Right lobe of liver (tissue), 6 donors: ENCODE results near the gene CHN2. TPM values are rescaled to one million over a fixed set of nuclear protein-coding genes. Genes with fewer than 3 reads are reported as not detected.

ENCODE experiments used
- ATAC-seq, 4 donors: fragments of 200-7000 bp; cut with Tn5 transposase; one replicate each; pipeline ENCODE4 v1.9.1; 2020; ENCODE audit warnings: mild to moderate bottlenecking in 4 of 4, moderate library complexity in 4 of 4
- DNase-seq, 3 donors: peaks; one replicate each; pipeline ENCODE4 v3.0.0-alpha.2; 2020
- H3K27ac ChIP-seq, 3 donors: fragments of 200-600 bp; one replicate each; pipeline ENCODE4 v1.8.0; 2022
- H3K27me3 ChIP-seq, 2 donors: fragments of 200-600 bp; one replicate each; pipeline ENCODE4 v1.8.0; 2022
- H3K36me3 ChIP-seq, 4 donors: fragments of 200-600 bp; sonication (generic) in 1 of 4; one replicate each; pipeline versions ENCODE4 v1.5.1 to v1.8.0; 2017 to 2022; ENCODE audit warnings: control low read depth in 1 of 4
- H3K4me1 ChIP-seq, 4 donors: fragments of 200-600 bp; sonication (generic) in 1 of 4; one replicate each; pipeline versions ENCODE4 v1.5.1 to v1.8.0; 2017 to 2022; ENCODE audit warnings: control low read depth in 1 of 4
- H3K4me3 ChIP-seq, 3 donors: fragments of 200-600 bp; one replicate each; pipeline ENCODE4 v1.8.0; 2022
- H3K9me3 ChIP-seq, 4 donors: fragments of 200-600 bp; sonication (generic) in 1 of 4; one replicate each; pipeline versions ENCODE4 v1.5.1 to v1.8.0; 2017 to 2022; ENCODE audit warnings: control low read depth in 1 of 4
- POLR2A ChIP-seq: fragments of 450-650 bp; IDR thresholded peaks from one replicate; pipeline ENCODE4 v1.6.1; 2017; ENCODE audit warnings: antibody characterized with exemption, mild to moderate bottlenecking
- WGBS: methylation state at CpG from one replicate; pipeline ENCODE4 v1.1.6; 2018; ENCODE audit warnings: low coverage, low lambda C conversion rate; ENCODE audit not compliant: insufficient coverage; ENCODE audit errors: missing lambda C conversion rate; 5-methylcytosine and 5-hydroxymethylcytosine counted together
- intact Hi-C, 2 donors: fragments of 100-400 bp; cut with DNase I; formaldehyde crosslinking; loops; one replicate each; pipeline versions ENCODE4 v1.11.2 to v1.14.1; 2022
- total RNA-seq, 6 experiments: library from RNA; depleted of rRNA in 2 of 6; stranded (reverse); fragments of >200 nt in 2 of 6; fragmentation: NEBNext Ultra II Directional in 3 of 6; extraction: Animal tissue kit (Norgen Biotek cat#: 25700) in 3 of 6; gene quantifications; one replicate each; pipeline versions ENCODE4 v1.1.0 to v1.2.4, GENCODE V29; 2016 to 2023
- TF ChIP-seq, protein P1 (sequence below), 4 donors: fragments of 200-600 bp in 3 of 4; fragments of 450-650 bp in 1 of 4; IDR thresholded peaks; one replicate each; pipeline versions ENCODE4 v1.5.1 to v1.8.0; 2016 to 2022; ENCODE audit warnings: antibody characterized with exemption in 4 of 4, mild to moderate bottlenecking in 2 of 4
- donor health status: DM: no; HTN: yes; CAD: no.
- donor health status: DM: no; HTN: no; CAD: no.
- donor health status: DM: no; HTN: no; CAD: no.
- donor health status: DM: no; HTN: yes; CAD: no.
- donor health status: DM: no; HTN: yes; CAD: no.

The CHN2 gene
- total RNA-seq, 6 experiments from 2014 or later, result 20.1 to 57.7 (median 31.5) TPM

DNA sequence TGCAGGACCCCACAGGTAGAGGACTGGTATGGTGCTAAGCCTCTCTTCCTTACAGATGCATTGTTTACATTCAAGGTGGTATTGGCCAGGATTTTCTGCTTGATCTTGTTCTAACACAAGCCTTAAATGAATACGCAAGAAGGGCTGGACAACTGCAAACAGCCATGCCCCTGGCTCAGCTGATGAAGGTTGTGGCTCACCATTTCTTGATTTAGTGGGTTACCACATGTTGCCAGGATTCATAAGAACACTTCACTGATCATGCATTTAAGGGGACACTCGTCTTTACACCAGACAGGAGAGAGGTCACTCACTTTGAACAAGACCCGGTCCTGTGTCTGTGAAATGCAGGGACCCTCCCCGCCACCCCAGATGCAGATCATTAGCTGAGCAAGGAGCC is 82.2 kb downstream of the CHN2 start:
- no peak for ATAC-seq
- Histone ChIP-seq H3K27me3 (no peaks in the 10 kb centered on the region), H3K9me3 (no peaks in the 10 kb centered on the region), H3K36me3 (no peaks in the 10 kb centered on the region), H3K4me1 (peaks cover 0 to 31% (median 12%) of the 10 kb centered on the region in 4 donors), H3K27ac (no peak overlapping the region), H3K4me3 (no peak overlapping the region)
- WGBS, result 89% methylated on average over 3 of the region's 4 CpGs
- intact Hi-C loops, result no loop called here
- DNase-seq, result no peak
- TF ChIP-seq, protein P1, sequence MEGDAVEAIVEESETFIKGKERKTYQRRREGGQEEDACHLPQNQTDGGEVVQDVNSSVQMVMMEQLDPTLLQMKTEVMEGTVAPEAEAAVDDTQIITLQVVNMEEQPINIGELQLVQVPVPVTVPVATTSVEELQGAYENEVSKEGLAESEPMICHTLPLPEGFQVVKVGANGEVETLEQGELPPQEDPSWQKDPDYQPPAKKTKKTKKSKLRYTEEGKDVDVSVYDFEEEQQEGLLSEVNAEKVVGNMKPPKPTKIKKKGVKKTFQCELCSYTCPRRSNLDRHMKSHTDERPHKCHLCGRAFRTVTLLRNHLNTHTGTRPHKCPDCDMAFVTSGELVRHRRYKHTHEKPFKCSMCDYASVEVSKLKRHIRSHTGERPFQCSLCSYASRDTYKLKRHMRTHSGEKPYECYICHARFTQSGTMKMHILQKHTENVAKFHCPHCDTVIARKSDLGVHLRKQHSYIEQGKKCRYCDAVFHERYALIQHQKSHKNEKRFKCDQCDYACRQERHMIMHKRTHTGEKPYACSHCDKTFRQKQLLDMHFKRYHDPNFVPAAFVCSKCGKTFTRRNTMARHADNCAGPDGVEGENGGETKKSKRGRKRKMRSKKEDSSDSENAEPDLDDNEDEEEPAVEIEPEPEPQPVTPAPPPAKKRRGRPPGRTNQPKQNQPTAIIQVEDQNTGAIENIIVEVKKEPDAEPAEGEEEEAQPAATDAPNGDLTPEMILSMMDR (IDR thresholded peaks at IDR 0.05), result no peak

DNA sequence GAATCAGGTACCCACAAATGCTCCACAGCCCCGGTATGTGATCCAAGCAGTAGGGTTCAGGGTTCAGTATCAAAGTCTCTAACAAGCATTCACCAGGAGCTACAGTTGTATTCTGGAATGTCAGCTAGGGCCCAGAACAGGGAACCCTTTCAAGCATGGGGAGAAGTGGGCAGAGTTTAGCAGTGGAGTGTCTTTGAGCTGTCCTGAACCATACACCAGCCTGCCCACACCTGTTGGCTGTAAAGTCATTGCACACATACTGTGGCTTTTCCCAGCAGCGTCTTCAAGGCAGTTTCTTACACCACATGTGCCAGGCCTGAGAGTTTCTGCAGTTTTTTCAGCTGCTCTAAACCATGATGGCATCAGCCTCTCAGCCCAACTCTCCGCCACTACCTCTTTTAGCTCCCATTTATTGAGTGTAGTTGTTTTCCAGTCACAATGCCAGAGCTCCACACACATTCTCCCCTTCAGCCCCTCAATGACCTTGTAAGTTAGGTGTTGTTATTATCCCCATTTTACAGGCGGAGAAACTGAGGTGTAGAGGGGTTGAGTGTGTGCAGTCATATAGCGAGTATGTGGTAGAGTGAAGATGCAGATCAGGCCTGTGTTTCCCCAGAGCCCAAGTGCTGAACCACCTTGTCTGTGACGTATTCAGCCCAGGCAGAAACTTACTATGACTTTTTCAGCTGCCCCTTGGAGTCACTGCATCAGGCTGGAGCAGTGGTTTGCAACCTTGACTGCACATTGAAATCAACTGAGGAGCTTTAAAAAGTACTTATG is 83.1 kb downstream of the CHN2 start:
- no peaks in the 10 kb centered on the region for H3K36me3 ChIP-seq
- H3K4me3 ChIP-seq, result no peak overlapping the region
- no peaks in the 10 kb centered on the region for H3K27me3 ChIP-seq
- WGBS, result 60% methylated on average over 6 of the region's 6 CpGs
- H3K27ac ChIP-seq, result no peak overlapping the region
- ATAC-seq (peak in 1 of 4 donors; percentile 11), DNase-seq (no peak)
- intact Hi-C loops, result no loop called here
- TF ChIP-seq POLR2A, result no peak
- TF ChIP-seq, protein P1 (IDR thresholded peaks at IDR 0.05), result no peak
- H3K4me1 ChIP-seq, result peaks cover 0 to 31% (median 9%) of the 10 kb centered on the region in 4 donors
- H3K9me3 ChIP-seq, result no peaks in the 10 kb centered on the region

DNA sequence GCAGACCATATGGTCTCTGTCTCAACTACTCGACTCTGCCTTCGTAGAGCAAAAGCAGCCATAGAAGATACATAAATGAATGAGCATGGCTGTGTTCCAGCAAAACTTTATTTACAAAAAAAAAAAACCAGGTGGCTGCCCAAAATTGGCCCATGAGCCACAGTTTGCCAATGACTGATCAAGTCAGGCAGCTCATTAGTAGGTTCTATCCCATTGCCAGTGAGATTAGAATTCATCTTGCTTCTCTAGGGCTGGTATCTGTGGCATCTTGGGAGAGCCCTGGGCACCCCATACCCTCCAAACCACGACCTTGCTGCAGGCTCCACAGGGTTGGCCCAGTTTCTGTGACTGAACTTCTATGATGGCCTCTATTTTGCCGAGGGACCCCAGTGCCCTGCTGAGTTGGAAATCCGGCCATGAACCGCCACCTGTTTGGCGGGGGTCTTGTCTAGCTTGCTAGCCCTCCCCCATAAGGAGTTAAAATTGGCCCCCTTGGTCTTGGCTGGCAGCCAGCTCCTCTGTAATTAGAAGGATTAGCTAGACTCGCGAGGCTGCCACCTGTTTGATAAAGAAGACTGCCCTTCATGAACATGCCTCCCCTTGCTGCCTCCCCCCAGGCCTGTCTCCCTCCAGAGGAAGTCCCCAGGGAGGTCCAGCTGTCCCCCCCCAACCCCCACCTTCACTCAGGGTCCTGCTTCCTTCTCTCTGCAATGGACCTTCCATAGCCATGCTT is 83.9 kb downstream of the CHN2 start:
- intact Hi-C loops, result no loop called here
- no peaks in the 10 kb centered on the region for H3K27me3 ChIP-seq
- DNase-seq (no peak), ATAC-seq (no peak)
- no peak overlapping the region for H3K4me3 ChIP-seq
- H3K36me3 ChIP-seq, result no peaks in the 10 kb centered on the region
- TF ChIP-seq, protein P1 (IDR thresholded peaks at IDR 0.05), result no peak
- no peak for TF ChIP-seq POLR2A
- H3K27ac ChIP-seq, result no peak overlapping the region
- H3K4me1 ChIP-seq, result peaks cover 0 to 35% (median 10%) of the 10 kb centered on the region in 4 donors
- 82% methylated on average over 3 of the region's 9 CpGs for WGBS
- no peaks in the 10 kb centered on the region for H3K9me3 ChIP-seq

DNA sequence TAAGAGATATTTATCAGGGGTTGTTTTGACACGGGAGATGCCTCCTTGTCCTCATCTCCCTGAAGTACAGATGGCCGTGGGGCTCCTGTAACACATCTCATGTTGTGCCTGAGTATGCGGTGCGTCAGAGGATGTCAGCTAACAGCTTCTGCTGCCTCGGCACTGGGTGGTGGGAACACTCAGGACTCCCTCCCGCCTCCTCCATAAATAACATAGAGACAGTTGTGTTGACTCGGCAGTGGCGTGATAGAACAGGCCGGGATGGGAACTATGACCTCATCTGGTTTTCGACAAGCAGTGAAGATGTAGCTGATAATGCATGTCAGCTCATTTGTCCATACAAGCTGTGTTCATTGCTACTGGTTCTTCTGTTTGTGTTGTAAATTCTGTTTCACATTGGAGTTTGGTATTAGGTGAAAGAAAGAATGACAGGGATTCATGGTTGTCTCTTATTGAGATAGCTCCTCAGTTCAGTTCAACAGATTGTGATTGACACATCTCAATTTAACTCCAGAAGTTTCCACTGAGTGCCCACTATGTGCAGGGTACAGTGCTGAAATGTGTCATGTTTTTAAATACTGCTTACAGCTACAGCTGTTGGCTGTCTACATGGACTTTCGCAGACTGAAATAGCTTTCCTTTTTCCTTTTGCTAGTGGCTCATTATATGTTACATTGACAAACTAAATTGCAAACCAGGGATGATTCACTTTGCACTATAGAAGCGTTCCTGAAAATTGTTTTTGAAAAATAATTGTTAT is 87.4 kb downstream of the CHN2 start:
- Histone ChIP-seq H3K27ac (peak overlapping the region in 2 of 3 donors; percentile 11 to 30), H3K4me3 (no peak overlapping the region), H3K9me3 (no peaks in the 10 kb centered on the region), H3K36me3 (no peaks in the 10 kb centered on the region), H3K27me3 (no peaks in the 10 kb centered on the region), H3K4me1 (peaks cover 0 to 24% (median 8%) of the 10 kb centered on the region in 4 donors)
- no peak for TF ChIP-seq POLR2A
- TF ChIP-seq, protein P1 (IDR thresholded peaks at IDR 0.05), result no peak
- peak; percentile 37 to 76 (median 54) for ATAC-seq
- no peak for DNase-seq
- intact Hi-C loops, result no loop called here
- 35% methylated on average over 8 of the region's 12 CpGs for WGBS
